GM12892 (cell line): ENCODE measurements around the gene RPTOR.

Experiments
- POLR2A ChIP-seq: IDR thresholded peaks from 2 replicates; pipeline ENCODE4 v1.6.1; 2011; ENCODE audit warnings: low read depth, low read length, control low read depth
- POLR2AphosphoS5 ChIP-seq: IDR thresholded peaks from 2 replicates; pipeline ENCODE4 v1.6.1; 2011; ENCODE audit warnings: low read depth, low read length, control low read depth
- TAF1 ChIP-seq: IDR thresholded peaks from 2 replicates; pipeline ENCODE4 v1.6.1; 2011; ENCODE audit warnings: low read depth, mild to moderate bottlenecking, control low read depth, low read length, borderline replicate concordance

- TF ChIP-seq POLR2A (no peak), TAF1 (no peak), POLR2AphosphoS5 (no peak)
Measured at GRCh38 chr17:80969030-80969673, 424.5 kb downstream of the RPTOR start.
